ENCODE data around the gene RTL1. TPM values are rescaled to one million over a fixed set of nuclear protein-coding genes. Genes with fewer than 3 reads are reported as not detected.

RTL1 gene
- total and polyA plus RNA-seq, 2 of the 8 experiments (the other 6 are each of a cell fraction or from before 2014, with no cell fraction given): not detected

DNA sequence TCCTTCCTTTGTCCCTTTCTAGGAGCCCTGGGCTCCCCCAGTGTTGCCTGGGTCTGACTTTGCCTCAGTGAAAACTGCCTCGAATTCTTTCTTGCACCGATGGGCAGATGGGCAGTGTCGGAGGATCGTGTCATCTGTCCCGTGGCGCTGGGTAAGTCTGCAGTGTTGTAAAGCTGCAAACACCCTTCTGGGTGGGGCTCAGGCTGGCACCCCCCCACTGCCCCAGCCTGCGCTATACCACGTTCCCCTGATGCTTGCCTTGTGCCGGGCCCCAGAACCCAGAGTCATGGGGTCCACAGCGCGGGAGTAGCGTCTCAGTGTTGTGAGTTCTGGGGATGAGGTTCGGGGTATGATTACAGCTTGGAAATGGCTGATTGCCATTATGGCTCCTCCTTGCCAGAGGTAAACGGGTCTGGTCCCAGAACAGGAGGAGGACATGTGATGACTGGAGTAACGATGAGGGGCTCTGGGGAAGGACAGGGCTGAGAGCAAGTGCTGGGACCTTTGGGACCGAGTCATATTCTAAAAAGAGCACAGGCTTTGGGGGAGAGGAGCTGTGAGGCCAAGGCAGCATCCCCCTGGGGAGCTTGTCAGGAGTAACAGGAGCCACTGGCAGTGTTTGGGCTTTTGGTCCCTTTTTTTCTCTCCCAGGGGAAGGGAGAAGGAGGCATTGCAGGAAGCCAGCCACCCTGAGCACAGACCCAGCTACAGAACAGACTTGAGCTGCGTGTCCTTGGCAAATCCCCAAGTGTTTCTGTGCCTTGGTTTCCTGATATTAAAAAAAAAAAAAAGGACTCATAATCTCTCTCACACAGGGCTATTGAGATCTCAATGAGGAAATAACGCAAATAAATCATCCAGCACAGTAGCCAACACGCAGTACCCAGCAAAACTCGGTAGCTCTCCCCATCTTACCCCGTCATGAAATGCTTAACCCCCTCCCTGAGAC, 4.3 kb downstream of the RTL1 start (continued):
- TF ChIP-seq, protein P1, sequence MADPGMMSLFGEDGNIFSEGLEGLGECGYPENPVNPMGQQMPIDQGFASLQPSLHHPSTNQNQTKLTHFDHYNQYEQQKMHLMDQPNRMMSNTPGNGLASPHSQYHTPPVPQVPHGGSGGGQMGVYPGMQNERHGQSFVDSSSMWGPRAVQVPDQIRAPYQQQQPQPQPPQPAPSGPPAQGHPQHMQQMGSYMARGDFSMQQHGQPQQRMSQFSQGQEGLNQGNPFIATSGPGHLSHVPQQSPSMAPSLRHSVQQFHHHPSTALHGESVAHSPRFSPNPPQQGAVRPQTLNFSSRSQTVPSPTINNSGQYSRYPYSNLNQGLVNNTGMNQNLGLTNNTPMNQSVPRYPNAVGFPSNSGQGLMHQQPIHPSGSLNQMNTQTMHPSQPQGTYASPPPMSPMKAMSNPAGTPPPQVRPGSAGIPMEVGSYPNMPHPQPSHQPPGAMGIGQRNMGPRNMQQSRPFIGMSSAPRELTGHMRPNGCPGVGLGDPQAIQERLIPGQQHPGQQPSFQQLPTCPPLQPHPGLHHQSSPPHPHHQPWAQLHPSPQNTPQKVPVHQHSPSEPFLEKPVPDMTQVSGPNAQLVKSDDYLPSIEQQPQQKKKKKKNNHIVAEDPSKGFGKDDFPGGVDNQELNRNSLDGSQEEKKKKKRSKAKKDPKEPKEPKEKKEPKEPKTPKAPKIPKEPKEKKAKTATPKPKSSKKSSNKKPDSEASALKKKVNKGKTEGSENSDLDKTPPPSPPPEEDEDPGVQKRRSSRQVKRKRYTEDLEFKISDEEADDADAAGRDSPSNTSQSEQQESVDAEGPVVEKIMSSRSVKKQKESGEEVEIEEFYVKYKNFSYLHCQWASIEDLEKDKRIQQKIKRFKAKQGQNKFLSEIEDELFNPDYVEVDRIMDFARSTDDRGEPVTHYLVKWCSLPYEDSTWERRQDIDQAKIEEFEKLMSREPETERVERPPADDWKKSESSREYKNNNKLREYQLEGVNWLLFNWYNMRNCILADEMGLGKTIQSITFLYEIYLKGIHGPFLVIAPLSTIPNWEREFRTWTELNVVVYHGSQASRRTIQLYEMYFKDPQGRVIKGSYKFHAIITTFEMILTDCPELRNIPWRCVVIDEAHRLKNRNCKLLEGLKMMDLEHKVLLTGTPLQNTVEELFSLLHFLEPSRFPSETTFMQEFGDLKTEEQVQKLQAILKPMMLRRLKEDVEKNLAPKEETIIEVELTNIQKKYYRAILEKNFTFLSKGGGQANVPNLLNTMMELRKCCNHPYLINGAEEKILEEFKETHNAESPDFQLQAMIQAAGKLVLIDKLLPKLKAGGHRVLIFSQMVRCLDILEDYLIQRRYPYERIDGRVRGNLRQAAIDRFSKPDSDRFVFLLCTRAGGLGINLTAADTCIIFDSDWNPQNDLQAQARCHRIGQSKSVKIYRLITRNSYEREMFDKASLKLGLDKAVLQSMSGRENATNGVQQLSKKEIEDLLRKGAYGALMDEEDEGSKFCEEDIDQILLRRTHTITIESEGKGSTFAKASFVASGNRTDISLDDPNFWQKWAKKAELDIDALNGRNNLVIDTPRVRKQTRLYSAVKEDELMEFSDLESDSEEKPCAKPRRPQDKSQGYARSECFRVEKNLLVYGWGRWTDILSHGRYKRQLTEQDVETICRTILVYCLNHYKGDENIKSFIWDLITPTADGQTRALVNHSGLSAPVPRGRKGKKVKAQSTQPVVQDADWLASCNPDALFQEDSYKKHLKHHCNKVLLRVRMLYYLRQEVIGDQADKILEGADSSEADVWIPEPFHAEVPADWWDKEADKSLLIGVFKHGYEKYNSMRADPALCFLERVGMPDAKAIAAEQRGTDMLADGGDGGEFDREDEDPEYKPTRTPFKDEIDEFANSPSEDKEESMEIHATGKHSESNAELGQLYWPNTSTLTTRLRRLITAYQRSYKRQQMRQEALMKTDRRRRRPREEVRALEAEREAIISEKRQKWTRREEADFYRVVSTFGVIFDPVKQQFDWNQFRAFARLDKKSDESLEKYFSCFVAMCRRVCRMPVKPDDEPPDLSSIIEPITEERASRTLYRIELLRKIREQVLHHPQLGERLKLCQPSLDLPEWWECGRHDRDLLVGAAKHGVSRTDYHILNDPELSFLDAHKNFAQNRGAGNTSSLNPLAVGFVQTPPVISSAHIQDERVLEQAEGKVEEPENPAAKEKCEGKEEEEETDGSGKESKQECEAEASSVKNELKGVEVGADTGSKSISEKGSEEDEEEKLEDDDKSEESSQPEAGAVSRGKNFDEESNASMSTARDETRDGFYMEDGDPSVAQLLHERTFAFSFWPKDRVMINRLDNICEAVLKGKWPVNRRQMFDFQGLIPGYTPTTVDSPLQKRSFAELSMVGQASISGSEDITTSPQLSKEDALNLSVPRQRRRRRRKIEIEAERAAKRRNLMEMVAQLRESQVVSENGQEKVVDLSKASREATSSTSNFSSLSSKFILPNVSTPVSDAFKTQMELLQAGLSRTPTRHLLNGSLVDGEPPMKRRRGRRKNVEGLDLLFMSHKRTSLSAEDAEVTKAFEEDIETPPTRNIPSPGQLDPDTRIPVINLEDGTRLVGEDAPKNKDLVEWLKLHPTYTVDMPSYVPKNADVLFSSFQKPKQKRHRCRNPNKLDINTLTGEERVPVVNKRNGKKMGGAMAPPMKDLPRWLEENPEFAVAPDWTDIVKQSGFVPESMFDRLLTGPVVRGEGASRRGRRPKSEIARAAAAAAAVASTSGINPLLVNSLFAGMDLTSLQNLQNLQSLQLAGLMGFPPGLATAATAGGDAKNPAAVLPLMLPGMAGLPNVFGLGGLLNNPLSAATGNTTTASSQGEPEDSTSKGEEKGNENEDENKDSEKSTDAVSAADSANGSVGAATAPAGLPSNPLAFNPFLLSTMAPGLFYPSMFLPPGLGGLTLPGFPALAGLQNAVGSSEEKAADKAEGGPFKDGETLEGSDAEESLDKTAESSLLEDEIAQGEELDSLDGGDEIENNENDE (IDR thresholded peaks at IDR 0.05; ENCODE audit: insufficient replicate concordance, low read length): no peak
- TF ChIP-seq SP4 (IDR thresholded peaks at IDR 0.05; ENCODE audit: low read length) (no peak), CHD2 (IDR thresholded peaks at IDR 0.05; ENCODE audit: low read length) (no peak), GABPA (IDR thresholded peaks at IDR 0.05; ENCODE audit: borderline replicate concordance, insufficient read depth, low read length) (no peak), CREB1 (IDR thresholded peaks at IDR 0.05) (no peak)

Data from H1 (cell line).